H1 (cell line): Measurements from ENCODE around the gene RTKN2. TPM values are rescaled to one million over a fixed set of nuclear protein-coding genes. Genes with fewer than 3 reads are reported as not detected.
A peak's percentile ranks its signal among the peaks of the same experiment; 100 is the strongest.

Experiments used
- CTCF ChIA-PET: fragments of 300-600 bp; sonication (Branson Sonifier 250); formaldehyde crosslinking; loops from one replicate; lab custom pipeline; 2021; ENCODE audit not compliant: partially characterized antibody; lab: Charles Lee
- POLR2A ChIA-PET: fragments of 300-600 bp; sonication (Branson Sonifier 250); formaldehyde crosslinking; loops from one replicate; lab custom pipeline; 2021; ENCODE audit warnings: inconsistent platforms; ENCODE audit not compliant: partially characterized antibody; lab: Charles Lee
- DNase-seq, 2 experiments: peaks; one replicate each; pipeline versions ENCODE4 v3.0.0 to v3.0.0-alpha.2; 2010 to 2022; ENCODE audit warnings: low spot score in 2 of 2, low read depth in 1 of 2, mixed read lengths in 1 of 2
- FAIRE-seq: peaks from 2 replicates; lab custom pipeline; 2011; peaks lifted over from hg19 to GRCh38; lab: Jason Lieb, UNC
- H2AFZ ChIP-seq: 2 replicates; pipeline ENCODE4 v1.8.1; 2012; ENCODE audit warnings: low read length, inconsistent platforms
- H2AK5ac ChIP-seq: 2 replicates; pipeline ENCODE4 v1.6.1; 2013; ENCODE audit warnings: low read depth, low read length
- H2BK120ac ChIP-seq: replicated peaks from 2 replicates; pipeline ENCODE3; 2013; ENCODE audit warnings: low read depth, low read length, inconsistent platforms
- H2BK12ac ChIP-seq: 2 replicates; pipeline ENCODE4 v1.6.1; 2013; ENCODE audit warnings: low read depth, low read length
- H2BK15ac ChIP-seq: 2 replicates; pipeline ENCODE4 v1.6.1; 2013; ENCODE audit warnings: low read length
- H2BK20ac ChIP-seq: 2 replicates; pipeline ENCODE4 v1.6.1; 2013; ENCODE audit warnings: low read length
- H2BK5ac ChIP-seq: 2 replicates; pipeline ENCODE4 v1.6.1; 2013; ENCODE audit warnings: low read depth, low read length
- H3K14ac ChIP-seq: 2 replicates; pipeline ENCODE4 v1.6.1; 2013; ENCODE audit warnings: inconsistent platforms; ENCODE audit not compliant: insufficient read length
- H3K18ac ChIP-seq: 2 replicates; pipeline ENCODE4 v1.6.1; 2013; ENCODE audit warnings: low read length; ENCODE audit errors: extremely low read depth
- H3K23ac ChIP-seq: 2 replicates; pipeline ENCODE4 v1.6.1; 2013; ENCODE audit warnings: inconsistent platforms; ENCODE audit not compliant: insufficient read length
- H3K23me2 ChIP-seq: 2 replicates; pipeline ENCODE4 v1.6.1; 2013; ENCODE audit warnings: low read depth, low read length
- H3K27ac ChIP-seq: 2 replicates; pipeline ENCODE4 v1.6.1; 2011; ENCODE audit warnings: low read depth, low read length, inconsistent platforms
- H3K27me3 ChIP-seq, 4 experiments: replicated peaks in 1 of 4; 1 replicate in 1 of 4; 2 replicates in 3 of 4; pipeline versions ENCODE4 v1.6.1 to v1.8.1; 2011 to 2013; ENCODE audit warnings: low read length in 3 of 4, mild to moderate bottlenecking in 3 of 4, inconsistent platforms in 2 of 4, mixed read lengths in 2 of 4, moderate library complexity in 1 of 4; ENCODE audit not compliant: control insufficient read depth in 3 of 4, insufficient read depth in 3 of 4; ENCODE audit errors: extremely low read depth in 1 of 4
- H3K36me3 ChIP-seq, 4 experiments: 2 replicates each; pipeline versions ENCODE4 v1.6.1 to v1.8.1; 2011 to 2013; ENCODE audit warnings: mild to moderate bottlenecking in 4 of 4, low read length in 3 of 4, moderate library complexity in 2 of 4, control low read depth in 1 of 4, inconsistent platforms in 1 of 4; ENCODE audit not compliant: insufficient read depth in 4 of 4, control insufficient read depth in 2 of 4
- H3K4ac ChIP-seq: replicated peaks from 2 replicates; pipeline ENCODE3; 2013; ENCODE audit warnings: low read length, low read depth, mixed read lengths, inconsistent platforms; ENCODE audit not compliant: insufficient read length
- H3K4me1 ChIP-seq, 4 experiments: replicated peaks in 1 of 4; 1 replicate in 1 of 4; 2 replicates in 3 of 4; pipeline versions ENCODE4 v1.6.1 to v1.8.1; 2011 to 2013; ENCODE audit warnings: low read length in 3 of 4, inconsistent platforms in 2 of 4, mixed read lengths in 1 of 4; ENCODE audit not compliant: insufficient read depth in 4 of 4, control insufficient read depth in 3 of 4
- H3K4me2 ChIP-seq, 2 experiments: 2 replicates each; pipeline versions ENCODE4 v1.6.1 to v1.8.1; 2011 to 2013; ENCODE audit warnings: low read depth in 2 of 2, low read length in 2 of 2, control low read depth in 1 of 2, inconsistent platforms in 1 of 2, mild to moderate bottlenecking in 1 of 2; ENCODE audit not compliant: insufficient read depth in 1 of 2
- H3K4me3 ChIP-seq, 4 experiments: fragments of 200-600, 300-600 bp in 1 of 4; sonication (generic), shearing (Covaris generic), sonication (Bioruptor Twin) in 1 of 4; 2 replicates each; pipeline versions ENCODE4 v1.5.1 to v1.8.1; 2011 to 2016; ENCODE audit warnings: low read length in 4 of 4, low read depth in 3 of 4, control low read depth in 2 of 4, inconsistent platforms in 2 of 4, mild to moderate bottlenecking in 2 of 4, mixed read lengths in 1 of 4, moderate library complexity in 1 of 4; ENCODE audit not compliant: insufficient read depth in 2 of 4; ENCODE audit errors: extremely low read depth in 1 of 4
- H3K56ac ChIP-seq: replicated peaks from 2 replicates; pipeline ENCODE3; 2013; ENCODE audit warnings: low read depth, mild to moderate bottlenecking, mixed read lengths, low read length, inconsistent platforms; ENCODE audit not compliant: insufficient read length
- H3K79me1 ChIP-seq: 2 replicates; pipeline ENCODE4 v1.6.1; 2013; ENCODE audit warnings: low read depth, low read length, control low read depth
- H3K79me2 ChIP-seq, 2 experiments: 2 replicates each; pipeline versions ENCODE4 v1.6.1 to v1.8.1; 2012 to 2013; ENCODE audit warnings: low read length in 2 of 2, mild to moderate bottlenecking in 2 of 2, inconsistent platforms in 1 of 2; ENCODE audit not compliant: insufficient read depth in 2 of 2, control insufficient read depth in 1 of 2
- H3K9ac ChIP-seq, 4 experiments: replicated peaks in 1 of 4; 1 replicate in 1 of 4; 2 replicates in 3 of 4; pipeline versions ENCODE4 v1.6.1 to v1.8.1; 2011 to 2013; ENCODE audit warnings: low read depth in 3 of 4, low read length in 3 of 4, control low read depth in 2 of 4, mild to moderate bottlenecking in 2 of 4, moderate library complexity in 2 of 4, inconsistent platforms in 1 of 4; ENCODE audit errors: extremely low read depth in 1 of 4
- H3K9me3 ChIP-seq, 2 experiments: 2 replicates each; pipeline versions ENCODE4 v1.6.1 to v1.8.1; 2012 to 2013; ENCODE audit warnings: mild to moderate bottlenecking in 2 of 2, moderate library complexity in 2 of 2, control low read depth in 1 of 2, inconsistent platforms in 1 of 2, low read depth in 1 of 2, low read length in 1 of 2, mixed read lengths in 1 of 2; ENCODE audit not compliant: insufficient read depth in 2 of 2
- H4K20me1 ChIP-seq, 2 experiments: replicated peaks in 1 of 2; 2 replicates each; pipeline versions ENCODE3 to v1.8.1; 2011 to 2013; ENCODE audit warnings: inconsistent platforms in 2 of 2, low read length in 2 of 2, mild to moderate bottlenecking in 1 of 2; ENCODE audit not compliant: insufficient read depth in 2 of 2, control insufficient read depth in 1 of 2
- H4K5ac ChIP-seq: 2 replicates; pipeline ENCODE4 v1.6.1; 2013; ENCODE audit warnings: low read length, low read depth, mixed read lengths, inconsistent platforms; ENCODE audit not compliant: insufficient read length
- H4K8ac ChIP-seq: 2 replicates; pipeline ENCODE4 v1.8.0; 2013; ENCODE audit warnings: mild to moderate bottlenecking, moderate library complexity, low read length, inconsistent platforms; ENCODE audit not compliant: insufficient read depth; ENCODE audit errors: extremely low read depth
- H4K91ac ChIP-seq: replicated peaks from 2 replicates; pipeline ENCODE3; 2013; ENCODE audit warnings: low read length, mixed read lengths, inconsistent platforms; ENCODE audit not compliant: insufficient read length
- BCL11A ChIP-seq, 2 experiments: IDR thresholded peaks; one replicate each; pipeline ENCODE4 v1.6.1; 2011; ENCODE audit warnings: low read depth in 2 of 2, low read length in 2 of 2, mild to moderate bottlenecking in 2 of 2
- CEBPB ChIP-seq: IDR thresholded peaks from 2 replicates; pipeline ENCODE4 v1.6.1; 2012; ENCODE audit warnings: low read depth, low read length
- GABPA ChIP-seq: IDR thresholded peaks from 2 replicates; pipeline ENCODE4 v1.6.1; 2011; ENCODE audit warnings: mild to moderate bottlenecking, low read length, moderate library complexity, borderline replicate concordance; ENCODE audit not compliant: insufficient read depth
- MAFK ChIP-seq: IDR thresholded peaks from 2 replicates; pipeline ENCODE4 v1.6.1; 2012; ENCODE audit warnings: low read depth, mild to moderate bottlenecking, improper control_type of control experiment, low read length
- PHF8 ChIP-seq: fragments of 200-600 bp; sonication (generic); conservative IDR thresholded peaks from 2 replicates; pipeline ENCODE4 v1.7.1; 2012; ENCODE audit warnings: low read depth, mild to moderate bottlenecking, inconsistent platforms, low read length, moderate library complexity
- SIN3A ChIP-seq, 2 experiments: IDR thresholded peaks in 1 of 2; conservative IDR thresholded peaks in 1 of 2; 2 replicates each; pipeline ENCODE4 v1.6.1; 2011 to 2012; ENCODE audit warnings: low read length in 2 of 2, improper control_type of control experiment in 1 of 2, low read depth in 1 of 2, mild to moderate bottlenecking in 1 of 2
- SIRT6 ChIP-seq: IDR thresholded peaks from one replicate; pipeline ENCODE4 v1.7.1; 2012; ENCODE audit warnings: low read length, inconsistent platforms
- WGBS, 2 experiments: shearing (Covaris generic) in 1 of 2; methylation state at CpG; one replicate each; pipeline versions ENCODE4 v1.1.6 to v1.1.7; 2013 to 2015; ENCODE audit warnings: low lambda C conversion rate in 2 of 2, mixed read lengths in 2 of 2, inconsistent platforms in 1 of 2, low coverage in 1 of 2, missing lambda C conversion rate in 1 of 2; ENCODE audit not compliant: insufficient replicate concordance in 2 of 2, insufficient coverage in 1 of 2, insufficient read length in 1 of 2; ENCODE audit errors: extremely low coverage in 1 of 2, missing lambda C conversion rate in 1 of 2; 5-methylcytosine and 5-hydroxymethylcytosine counted together
- polyA plus RNA-seq, 7 experiments: library from polyadenylated mRNA; depleted of rRNA in 3 of 7; stranded (reverse) in 5 of 7; unstranded in 2 of 7; fragments of >200 nt in 5 of 7; fragments of 200-250 nt in 2 of 7; gene quantifications; 1 replicate in 5 of 7; 2 replicates in 1 of 7; 4 replicates in 1 of 7; pipeline versions ENCODE4 v1.2.1 to v1.2.3, GENCODE V29; 2011 to 2013; ENCODE audit warnings: missing spikeins in 2 of 7, mixed read lengths in 2 of 7
- total RNA-seq: library from RNA; stranded (reverse); fragmentation: NEBNext Ultra II Directional; extraction: Animal tissue kit (Norgen Biotek cat#: 25700); gene quantifications from 2 replicates; pipeline ENCODE4 v1.2.1, GENCODE V29; 2021

Gene RTKN2
- total and polyA plus RNA-seq, 2 of the 8 experiments (the other 6 are each of a cell fraction or from before 2014, with no cell fraction given) = 5.1 to 24.6 TPM

DNA sequence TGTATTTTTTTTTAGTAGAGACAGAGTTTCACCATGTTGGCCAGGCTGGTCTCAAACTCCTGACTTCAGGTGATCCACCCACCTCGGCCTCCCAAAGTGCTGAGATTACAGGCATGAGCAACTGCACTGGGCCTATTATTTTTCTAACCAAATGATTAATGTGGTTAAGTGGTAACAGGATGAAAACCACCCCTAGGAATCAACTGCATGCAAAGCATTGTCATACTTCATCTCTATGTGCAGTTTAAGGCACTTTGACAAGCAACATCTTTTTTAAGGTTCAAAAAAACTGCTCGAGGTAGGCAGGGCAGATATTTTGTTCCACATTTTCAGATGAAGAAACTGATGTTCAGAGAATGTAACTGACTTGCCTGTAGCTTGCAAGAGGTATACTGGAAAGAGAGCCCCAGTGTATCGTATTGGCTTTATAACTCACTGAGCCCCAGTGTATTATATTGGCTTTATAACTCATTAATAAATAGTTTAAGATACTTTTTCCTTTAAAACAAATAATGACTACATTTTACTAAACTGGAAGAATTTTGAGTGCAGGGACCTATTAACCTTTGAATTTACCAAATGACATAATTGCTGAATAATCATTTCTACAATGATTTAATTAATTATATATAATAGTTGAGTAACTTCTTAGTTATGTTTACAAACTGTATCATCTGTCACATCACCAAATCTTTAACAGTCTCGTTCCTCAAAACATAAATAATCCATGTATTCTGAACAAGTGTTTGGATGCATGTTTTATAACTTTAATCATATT, 38.1 kb downstream of the RTKN2 start:
- Histone ChIP-seq H3K36me3 (peaks cover 0 to 7% (median 0%) of the 10 kb centered on the region in 4 experiments; a peak in 2 of 8 replicates), H3K56ac (no peak overlapping the region), H4K91ac (no peak overlapping the region), H3K4me1 (no peaks in the 10 kb centered on the region), H2AFZ (no peak overlapping the region), H4K5ac (no peak overlapping the region), H2AK5ac (no peak overlapping the region), H3K4ac (no peak overlapping the region), H3K23ac (no peak overlapping the region), H3K23me2 (no peaks in the 10 kb centered on the region), H3K27ac (no peak overlapping the region), H3K79me2 (no peaks in the 10 kb centered on the region), H2BK20ac (no peak overlapping the region), H3K18ac (no peak overlapping the region), H3K79me1 (no peaks in the 10 kb centered on the region), H3K14ac (no peak overlapping the region), H2BK15ac (no peak overlapping the region), H2BK5ac (no peak overlapping the region), H3K4me2 (no peak overlapping the region), H4K8ac (no peak overlapping the region), H3K4me3 (no peak overlapping the region), H2BK120ac (no peak overlapping the region), H3K9me3 (no peaks in the 10 kb centered on the region), H3K27me3 (no peaks in the 10 kb centered on the region), H2BK12ac (no peak overlapping the region), H4K20me1 (no peaks in the 10 kb centered on the region), H3K9ac (no peak overlapping the region)
- WGBS, 2 experiments = 92% methylated on average over 4 of the region's 4 CpGs; no CpG with 5 or more reads in 1 of the 2 experiments
- DNase-seq (no peak), FAIRE-seq (no peak)
- POLR2A ChIA-PET = no interaction called here
- no peak for TF ChIP-seq PHF8
- TF ChIP-seq CEBPB = no peak
- TF ChIP-seq SIN3A (conservative IDR thresholded peaks at IDR 0.05 in 1 of 2, IDR thresholded peaks at IDR 0.05 in 1 of 2; ENCODE audit: low read depth in 1 of 2, low read length in 2 of 2) = no peak
- TF ChIP-seq SIRT6 = no peak
- no peak for TF ChIP-seq GABPA
- TF ChIP-seq BCL11A (IDR thresholded peaks at IDR 0.05; ENCODE audit: low read depth in 2 of 2, low read length in 2 of 2) = no peak
- peak; percentile 6; the same call in 1 of the 2 replicates for TF ChIP-seq MAFK
- CTCF ChIA-PET = interaction anchor here (0.6 kb wide), 1 partner anchor 450 kb away, joined by 3 read pairs; no protein-coding TSS in a partner anchor
